ENCODE data around the gene FOXK2.

FOXK2 gene

GRCh38 chr17:82496529-82497434 is 22.8 kb upstream of the FOXK2 start:
- Histone ChIP-seq H3K4me1 (peaks cover 0 to 54% (median 24%) of the 10 kb centered on the region in 4 donors), H3K4me3 (peak overlapping the region; percentile 58 to 91), H3K9me3 (no peaks in the 10 kb centered on the region), H3K27me3 (no peaks in the 10 kb centered on the region), H3K36me3 (no peaks in the 10 kb centered on the region), H3K27ac (peak overlapping the region; percentile 93 to 94)
- peak; percentile 98 to 99 for DNase-seq
- intact Hi-C loops (cut with DNase I; ENCODE audit: low total_unique reads): no loop called here
- peak in 1 of 2 experiments; percentile 12 for TF ChIP-seq CTCF (IDR thresholded peaks at IDR 0.05)

GRCh38 chr17:82497483-82498405 is 21.8 kb upstream of the FOXK2 start:
- Histone ChIP-seq H3K9me3 (no peaks in the 10 kb centered on the region), H3K36me3 (no peaks in the 10 kb centered on the region), H3K4me3 (peak overlapping the region; percentile 58 to 91), H3K4me1 (peaks cover 0 to 57% (median 27%) of the 10 kb centered on the region in 4 donors), H3K27me3 (no peaks in the 10 kb centered on the region), H3K27ac (peak overlapping the region; percentile 93 to 94)
- intact Hi-C loops (cut with DNase I; ENCODE audit: low total_unique reads): no loop called here
- no peak for TF ChIP-seq CTCF (IDR thresholded peaks at IDR 0.05)
- DNase-seq: peak; percentile 45 to 77

GRCh38 chr17:82502207-82502606 is 17.3 kb upstream of the FOXK2 start:
- H3K9me3 ChIP-seq: no peaks in the 10 kb centered on the region
- H3K36me3 ChIP-seq: no peaks in the 10 kb centered on the region
- peaks cover 0 to 19% (median 6%) of the 10 kb centered on the region in 4 donors for H3K4me1 ChIP-seq
- peak overlapping the region; percentile 55 to 56 for H3K27ac ChIP-seq
- no peaks in the 10 kb centered on the region for H3K27me3 ChIP-seq
- no peak overlapping the region for H3K4me3 ChIP-seq
- intact Hi-C loops (cut with DNase I; ENCODE audit: low total_unique reads): no loop called here
- no peak for TF ChIP-seq CTCF (IDR thresholded peaks at IDR 0.05)
- peak in 1 of 2 donors; percentile 85 for DNase-seq

GRCh38 chr17:82503094-82503727 is 16.3 kb upstream of the FOXK2 start:
- Histone ChIP-seq H3K36me3 (no peaks in the 10 kb centered on the region), H3K27ac (no peak overlapping the region), H3K9me3 (no peaks in the 10 kb centered on the region), H3K4me1 (peaks cover 0 to 13% (median 6%) of the 10 kb centered on the region in 4 donors), H3K27me3 (no peaks in the 10 kb centered on the region), H3K4me3 (no peak overlapping the region)
- TF ChIP-seq CTCF (IDR thresholded peaks at IDR 0.05): no peak
- no peak for DNase-seq
- intact Hi-C loops (cut with DNase I; ENCODE audit: low total_unique reads): no loop called here

GRCh38 chr17:82503728-82504308 is 15.7 kb upstream of the FOXK2 start:
- Histone ChIP-seq H3K27me3 (no peaks in the 10 kb centered on the region), H3K4me3 (no peak overlapping the region), H3K9me3 (no peaks in the 10 kb centered on the region), H3K36me3 (no peaks in the 10 kb centered on the region), H3K27ac (no peak overlapping the region), H3K4me1 (peaks cover 0 to 12% (median 6%) of the 10 kb centered on the region in 4 donors)
- no peak for DNase-seq
- no peak for TF ChIP-seq CTCF (IDR thresholded peaks at IDR 0.05)
- intact Hi-C loops (cut with DNase I; ENCODE audit: low total_unique reads): no loop called here
